ENCODE measurements around the gene KDM5C.
A peak's percentile ranks its signal among the peaks of the same experiment; 100 is the strongest.
"Not testable (repeated sequence)": the region's sequence is repeated elsewhere in the genome, so short reads cannot be mapped to it uniquely, and the experiment has no call there.

Gene KDM5C

GRCh38 chrX:53195401-53195800, 29.6 kb downstream of the KDM5C start:
- DNase-seq (ENCODE audit: insufficient read length, low spot score) (no peak), FAIRE-seq (no peak)

GRCh38 chrX:53194308-53194707, 30.7 kb downstream of the KDM5C start:
- DNase-seq (ENCODE audit: insufficient read length, low spot score) (no peak), FAIRE-seq (no peak)

GRCh38 chrX:53193093-53193492, 31.9 kb downstream of the KDM5C start:
- FAIRE-seq (no peak), DNase-seq (ENCODE audit: insufficient read length, low spot score) (no peak)

- FAIRE-seq = no peak
- DNase-seq (ENCODE audit: insufficient read length, low spot score) = no peak
Observed at GRCh38 chrX:53190363-53190960, 34.5 kb downstream of the KDM5C start.

GRCh38 chrX:53188763-53189162, 36.2 kb downstream of the KDM5C start:
- no peak for DNase-seq (ENCODE audit: insufficient read length, low spot score)
- FAIRE-seq = peak; percentile 74

- FAIRE-seq (no peak), DNase-seq (ENCODE audit: insufficient read length, low spot score) (no peak)
Observed at GRCh38 chrX:53186351-53186750, 38.7 kb downstream of the KDM5C start.

GRCh38 chrX:53184836-53185235, 40.2 kb downstream of the KDM5C start:
- no peak for DNase-seq (ENCODE audit: insufficient read length, low spot score)
- FAIRE-seq = no peak

- DNase-seq (ENCODE audit: insufficient read length, low spot score) (no peak), FAIRE-seq (no peak)
Observed at GRCh38 chrX:53171356-53171755, 53.7 kb downstream of the KDM5C start.

GRCh38 chrX:53166103-53166502, 58.9 kb downstream of the KDM5C start:
- FAIRE-seq (no peak), DNase-seq (ENCODE audit: insufficient read length, low spot score) (no peak)

GRCh38 chrX:53164566-53164965, 60.4 kb downstream of the KDM5C start:
- FAIRE-seq; DNase-seq (ENCODE audit: insufficient read length, low spot score): not testable (repeated sequence)

- FAIRE-seq = no peak
- no peak for DNase-seq (ENCODE audit: insufficient read length, low spot score)
Observed at GRCh38 chrX:53163436-53163835, 61.6 kb downstream of the KDM5C start.

GRCh38 chrX:53160297-53160983, 64.6 kb downstream of the KDM5C start:
- DNase-seq (ENCODE audit: insufficient read length, low spot score) (no peak), FAIRE-seq (no peak)

GRCh38 chrX:53159184-53159583, 65.8 kb downstream of the KDM5C start:
- DNase-seq (ENCODE audit: insufficient read length, low spot score) = no peak
- no peak for FAIRE-seq

- DNase-seq (ENCODE audit: insufficient read length, low spot score) (no peak), FAIRE-seq (no peak)
Observed at GRCh38 chrX:53156207-53156596, 68.8 kb downstream of the KDM5C start.

- DNase-seq (ENCODE audit: insufficient read length, low spot score) (no peak), FAIRE-seq (no peak)
Observed at GRCh38 chrX:53155512-53156206, 69.3 kb downstream of the KDM5C start.

GRCh38 chrX:53153581-53153980, 71.4 kb downstream of the KDM5C start:
- no peak for FAIRE-seq
- DNase-seq (ENCODE audit: insufficient read length, low spot score) = no peak

All from GM19239 (cell line).